GM21367 (cell line): ENCODE results near the gene RPL3.
"Not testable (repeated sequence)": the region's sequence is repeated elsewhere in the genome, so short reads cannot be mapped to it uniquely, and the experiment has no call there.

ENCODE experiments used
- ATAC-seq: cut with Tn5 transposase; IDR thresholded peaks from one replicate; pipeline ENCODE4 v1.9.1; 2021; ENCODE audit not compliant: unreplicated experiment

RPL3 gene

GRCh38 chr22:39352306-39352891, 33.0 kb upstream of the RPL3 start:
- no peak for ATAC-seq

DNA sequence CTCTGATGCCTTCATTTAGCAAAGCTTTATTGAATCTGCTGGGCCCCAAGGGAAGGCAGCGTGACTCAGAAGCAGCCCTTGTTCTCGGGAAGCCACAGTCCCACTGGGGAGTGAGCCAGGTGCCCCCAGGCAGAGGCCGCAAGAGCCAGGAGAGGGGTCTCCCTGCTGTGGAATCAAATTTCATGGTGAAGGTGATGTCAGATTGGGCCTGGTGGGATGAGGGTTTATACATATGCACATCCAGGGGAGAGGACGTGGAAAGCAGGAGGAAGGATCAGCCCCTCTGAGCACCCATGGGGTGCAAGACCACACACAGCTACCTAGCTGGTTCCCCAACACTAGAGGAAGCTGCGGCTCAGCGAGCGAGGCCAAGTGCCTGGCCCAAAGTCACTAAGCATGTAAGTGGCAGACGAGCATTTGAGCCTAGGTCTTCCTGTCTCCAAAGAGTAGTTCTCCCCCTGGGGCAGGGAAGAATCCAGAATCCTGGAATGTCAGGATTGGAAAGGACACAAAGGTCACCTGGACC, 32.3 kb upstream of the RPL3 start:
- no peak for ATAC-seq

GRCh38 chr22:39350757-39351688, 31.6 kb upstream of the RPL3 start:
- ATAC-seq = no peak

- no peak for ATAC-seq
Measured at GRCh38 chr22:39349967-39350726, 30.7 kb upstream of the RPL3 start, which contains the start of gene SYNGR1. SYNGR1 (plus strand) TSS chr22:39349991; CDS start chr22:39350011, 20 bp downstream.

DNA sequence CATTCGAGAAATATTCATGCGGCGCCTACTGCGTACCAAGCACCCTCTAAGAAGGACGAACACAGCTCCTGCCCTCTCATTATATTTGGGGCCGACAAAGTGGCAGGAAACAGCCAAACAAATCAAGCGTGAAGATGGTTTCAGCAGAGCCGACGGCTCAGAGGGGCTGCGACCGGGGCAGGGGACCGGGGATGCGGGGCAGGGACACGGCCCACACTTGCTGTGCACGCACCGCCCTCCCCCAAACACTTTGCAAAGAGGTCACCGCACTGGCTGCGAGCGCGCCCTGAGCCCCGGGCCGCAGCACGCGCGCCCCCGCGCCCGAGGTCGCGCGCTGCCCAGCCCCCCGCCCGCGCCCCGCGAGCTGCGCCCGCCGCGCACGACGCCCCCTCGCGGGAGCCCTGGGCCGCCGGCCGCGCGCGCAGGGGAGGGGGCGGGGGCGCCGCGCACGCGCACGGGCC, 30.1 kb upstream of the RPL3 start:
- no peak for ATAC-seq

GRCh38 chr22:39348909-39349505, 29.6 kb upstream of the RPL3 start:
- no peak for ATAC-seq

DNA sequence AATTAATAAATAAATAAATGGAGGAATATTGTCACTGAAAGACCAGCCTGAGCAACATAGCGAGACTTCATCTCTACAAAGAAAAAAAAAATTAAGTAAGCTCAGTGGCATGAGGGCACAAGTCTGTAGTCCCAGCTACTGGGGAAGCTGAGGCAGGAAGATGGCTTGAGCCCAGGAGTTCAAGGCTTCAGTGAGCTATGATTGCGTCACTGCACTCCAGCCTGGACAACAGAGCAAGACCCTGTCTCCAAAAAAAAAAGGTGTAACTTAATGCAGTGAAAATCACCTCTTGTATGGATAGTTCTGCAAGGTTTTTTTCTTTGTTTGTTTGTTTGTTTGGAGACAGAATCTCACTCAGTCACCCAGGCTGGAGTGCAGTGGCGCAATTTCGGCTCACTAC, 25.8 kb upstream of the RPL3 start:
- no peak for ATAC-seq

DNA sequence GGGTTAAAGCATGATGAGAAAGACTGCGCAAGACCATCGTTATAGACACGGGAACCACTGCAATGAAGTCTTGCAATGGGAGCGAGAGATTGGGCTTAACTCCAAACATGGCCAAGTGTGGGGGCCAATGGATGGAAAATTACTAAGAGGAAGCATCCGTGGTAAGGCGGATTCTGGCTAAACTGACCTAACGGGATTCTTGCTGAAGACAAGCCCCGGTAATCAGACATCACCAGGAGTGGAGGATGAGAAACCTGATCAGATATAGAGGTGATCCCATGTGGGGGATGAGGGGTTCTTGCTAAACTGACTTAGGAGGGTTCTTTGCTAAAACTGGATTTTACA, 24.6 kb upstream of the RPL3 start:
- no peak for ATAC-seq

GRCh38 chr22:39343259-39344045, 24.0 kb upstream of the RPL3 start:
- no peak for ATAC-seq

DNA sequence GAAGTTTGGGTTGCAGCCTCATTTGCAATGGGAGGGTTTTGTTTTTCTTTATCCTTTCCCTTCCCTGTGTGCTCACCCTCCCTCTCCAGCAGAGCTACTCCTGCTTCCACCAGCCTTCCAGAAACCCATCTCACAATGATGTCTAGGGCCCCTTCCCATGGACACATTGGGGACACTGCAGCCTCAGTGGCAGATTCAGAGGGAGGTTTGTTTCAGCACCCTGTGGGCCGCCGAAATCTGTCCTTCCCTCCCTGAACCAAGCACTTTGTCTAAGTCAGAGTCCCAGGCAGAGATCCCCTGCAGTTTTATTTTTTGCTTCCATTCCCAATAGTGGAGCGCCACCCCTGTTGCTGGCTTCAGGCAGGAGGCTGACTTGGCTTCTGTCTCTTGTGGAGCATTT, 21.8 kb upstream of the RPL3 start:
- ATAC-seq = no peak

GRCh38 chr22:39339775-39340174, 20.4 kb upstream of the RPL3 start:
- ATAC-seq = not testable (repeated sequence)

GRCh38 chr22:39336411-39336810, 17.0 kb upstream of the RPL3 start:
- ATAC-seq = no peak

GRCh38 chr22:39332441-39333064, 13.1 kb upstream of the RPL3 start:
- ATAC-seq = no peak

GRCh38 chr22:39330553-39330952, 11.1 kb upstream of the RPL3 start:
- ATAC-seq = not testable (repeated sequence)

- no peak for ATAC-seq
Measured at GRCh38 chr22:39327995-39328754, 8.8 kb upstream of the RPL3 start.

- no peak for ATAC-seq
Measured at GRCh38 chr22:39325392-39325932, 6.0 kb upstream of the RPL3 start.

DNA sequence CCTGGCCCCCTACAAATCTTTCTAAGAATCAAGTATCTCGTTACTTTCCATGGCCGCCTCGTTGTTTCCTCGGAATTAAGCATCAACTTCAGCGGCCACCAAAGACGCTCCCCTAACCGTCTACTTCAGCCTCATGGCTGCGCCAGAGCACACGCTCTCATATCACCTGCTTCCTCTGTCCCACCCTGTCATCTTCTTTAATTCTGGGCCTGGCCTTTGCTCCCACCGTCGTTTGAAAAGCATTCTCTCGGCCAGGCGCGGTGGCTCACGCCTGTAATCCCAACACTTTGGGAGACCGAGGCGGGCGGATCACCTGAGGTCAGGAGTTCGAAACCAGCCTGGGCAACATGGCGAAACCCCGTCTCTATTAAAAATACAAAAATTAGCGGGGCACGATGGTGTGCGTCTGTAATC, 1.2 kb upstream of the RPL3 start:
- ATAC-seq = not testable (repeated sequence)

DNA sequence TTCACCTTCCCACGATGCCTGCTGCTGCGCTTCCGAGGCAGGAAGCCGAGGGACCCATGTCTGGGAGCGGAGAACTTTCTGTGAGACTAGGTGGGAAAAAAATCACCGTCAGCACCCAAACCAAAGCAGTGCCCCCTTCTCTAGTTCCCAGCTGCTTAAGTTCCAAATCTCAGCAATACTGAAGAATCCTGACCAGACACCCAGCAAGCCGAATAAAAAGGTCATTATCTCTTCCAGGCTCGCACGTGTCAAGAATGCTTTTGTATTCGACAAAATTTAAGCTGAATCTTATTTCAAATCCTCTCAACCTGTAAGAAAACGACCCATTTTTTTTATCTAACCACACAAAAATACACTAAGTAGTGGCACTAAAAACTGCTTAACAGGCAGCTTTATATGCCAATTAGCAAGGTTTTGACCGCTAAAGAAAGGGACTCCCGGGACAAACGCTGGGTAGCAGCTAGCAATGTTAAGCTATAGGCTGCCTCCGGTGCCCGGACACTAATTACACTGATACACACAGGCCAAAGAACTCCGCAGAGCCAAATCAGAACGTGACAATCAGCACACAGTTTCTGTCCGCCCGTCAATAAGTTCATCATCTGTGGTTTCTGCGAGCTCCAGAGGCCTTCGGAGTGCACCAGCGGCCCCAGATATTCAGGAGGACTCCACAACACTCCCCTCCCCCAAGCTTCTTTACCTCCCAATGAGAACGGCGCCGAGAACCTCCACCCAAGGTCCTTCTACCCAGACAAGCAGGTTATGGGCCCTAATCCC, 728 bp downstream of the RPL3 start:
- ATAC-seq = peak; percentile 6
